Measurements from ENCODE around the gene CXCL6. TPM values are rescaled to one million over a fixed set of nuclear protein-coding genes. Genes with fewer than 3 reads are reported as not detected.

CXCL6 gene
- total RNA-seq, 1 experiment from 2014 or later = 23.4 TPM

DNA sequence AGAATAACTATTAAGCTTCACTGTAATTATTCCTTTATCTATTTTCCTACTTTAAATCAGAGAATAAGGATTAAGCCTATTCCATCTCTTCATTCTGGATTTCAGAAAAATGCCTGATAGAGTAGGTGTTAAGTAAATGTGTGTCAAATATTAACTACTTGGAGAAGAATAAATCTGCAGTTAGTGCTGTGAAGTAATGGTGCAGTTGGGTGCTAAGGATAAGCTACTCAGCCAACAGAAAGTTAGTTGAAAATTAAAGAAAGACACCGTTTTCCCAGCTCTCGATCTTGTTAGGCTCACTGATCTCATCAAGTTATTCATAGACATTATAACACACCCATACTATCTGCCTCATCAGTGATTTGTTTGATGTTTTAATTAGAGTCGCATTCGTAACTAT is 23.7 kb downstream of the CXCL6 start:
- H3F3A ChIP-seq (ENCODE audit: low read length, unreplicated experiment) = no peaks in the 10 kb centered on the region
- H3K9me3 ChIP-seq (ENCODE audit: low read length) = no peaks in the 10 kb centered on the region
- no peak overlapping the region for H3K9ac ChIP-seq (ENCODE audit: low read length)
- H3K27ac ChIP-seq (ENCODE audit: low read length) = no peak overlapping the region
- no peaks in the 10 kb centered on the region for H3K27me3 ChIP-seq (ENCODE audit: low read length)
- no peaks in the 10 kb centered on the region for H3K36me3 ChIP-seq (ENCODE audit: low read depth, low read length)
- TF ChIP-seq, protein P1, sequence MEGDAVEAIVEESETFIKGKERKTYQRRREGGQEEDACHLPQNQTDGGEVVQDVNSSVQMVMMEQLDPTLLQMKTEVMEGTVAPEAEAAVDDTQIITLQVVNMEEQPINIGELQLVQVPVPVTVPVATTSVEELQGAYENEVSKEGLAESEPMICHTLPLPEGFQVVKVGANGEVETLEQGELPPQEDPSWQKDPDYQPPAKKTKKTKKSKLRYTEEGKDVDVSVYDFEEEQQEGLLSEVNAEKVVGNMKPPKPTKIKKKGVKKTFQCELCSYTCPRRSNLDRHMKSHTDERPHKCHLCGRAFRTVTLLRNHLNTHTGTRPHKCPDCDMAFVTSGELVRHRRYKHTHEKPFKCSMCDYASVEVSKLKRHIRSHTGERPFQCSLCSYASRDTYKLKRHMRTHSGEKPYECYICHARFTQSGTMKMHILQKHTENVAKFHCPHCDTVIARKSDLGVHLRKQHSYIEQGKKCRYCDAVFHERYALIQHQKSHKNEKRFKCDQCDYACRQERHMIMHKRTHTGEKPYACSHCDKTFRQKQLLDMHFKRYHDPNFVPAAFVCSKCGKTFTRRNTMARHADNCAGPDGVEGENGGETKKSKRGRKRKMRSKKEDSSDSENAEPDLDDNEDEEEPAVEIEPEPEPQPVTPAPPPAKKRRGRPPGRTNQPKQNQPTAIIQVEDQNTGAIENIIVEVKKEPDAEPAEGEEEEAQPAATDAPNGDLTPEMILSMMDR (conservative IDR thresholded peaks at IDR 0.05; ENCODE audit: low read depth, low read length) = no peak
- TF ChIP-seq EZH2phosphoT487 (IDR thresholded peaks at IDR 0.05; ENCODE audit: borderline replicate concordance, low read length) (no peak), EZH2 (IDR thresholded peaks at IDR 0.05; ENCODE audit: low read length, unreplicated experiment) (no peak)
- no peak overlapping the region for H2AFZ ChIP-seq (ENCODE audit: low read length)
- H3K4me1 ChIP-seq (ENCODE audit: insufficient read depth, low read length) = peaks cover 48% of the 10 kb centered on the region
- H3K4me2 ChIP-seq (ENCODE audit: low read length) = no peak overlapping the region
- no peaks in the 10 kb centered on the region for H4K20me1 ChIP-seq (ENCODE audit: low read length)
- no peak for ATAC-seq
- intact Hi-C loops (cut with micrococcal nuclease) = loop anchor here (10.0 kb wide), 1 partner anchor 265 kb away; no protein-coding TSS in a partner anchor
- CTCF ChIA-PET = no interaction called here
- DNase-seq = no peak
- no peaks in the 10 kb centered on the region for H3K9me2 ChIP-seq (replicated peaks; ENCODE audit: low read length)
- no peak overlapping the region for H3K4me3 ChIP-seq (ENCODE audit: low read length)
- POLR2A ChIA-PET (ENCODE audit: unreplicated experiment) = interaction anchor here (0.6 kb wide), 1 partner anchor 156 kb away, joined by 3 read pairs; no protein-coding TSS in a partner anchor
- H3K79me2 ChIP-seq (ENCODE audit: low read length) = no peaks in the 10 kb centered on the region
- no TSS peak for BruUV-seq (replicated peaks)

DNA sequence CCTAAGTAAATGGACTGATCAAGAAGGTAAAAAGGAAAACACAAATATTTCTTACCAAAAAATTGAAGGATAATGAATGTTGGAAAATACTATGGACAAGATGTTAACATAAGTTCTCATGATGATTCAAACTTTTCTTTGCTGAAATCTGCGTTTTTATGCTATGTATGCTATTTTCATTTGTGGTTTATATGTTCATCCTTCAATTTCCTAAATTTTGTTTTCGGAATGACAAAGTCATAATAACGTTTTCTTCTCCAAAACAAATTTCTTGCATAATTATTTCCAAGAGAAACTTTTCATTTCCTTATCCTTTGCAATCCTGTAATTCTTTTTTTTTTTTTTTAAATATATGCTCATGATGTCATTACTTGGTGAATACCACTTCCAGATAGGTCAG is 24.4 kb downstream of the CXCL6 start:
- no peak overlapping the region for H3K27ac ChIP-seq (ENCODE audit: low read length)
- H3K4me1 ChIP-seq (ENCODE audit: insufficient read depth, low read length) = peaks cover 50% of the 10 kb centered on the region
- H3K36me3 ChIP-seq (ENCODE audit: low read depth, low read length) = no peaks in the 10 kb centered on the region
- H3K4me2 ChIP-seq (ENCODE audit: low read length) = no peak overlapping the region
- no peaks in the 10 kb centered on the region for H3F3A ChIP-seq (ENCODE audit: low read length, unreplicated experiment)
- no peak for DNase-seq
- H3K9ac ChIP-seq (ENCODE audit: low read length) = no peak overlapping the region
- H3K9me3 ChIP-seq (ENCODE audit: low read length) = no peaks in the 10 kb centered on the region
- no TSS peak for BruUV-seq (replicated peaks)
- no peaks in the 10 kb centered on the region for H3K79me2 ChIP-seq (ENCODE audit: low read length)
- no peaks in the 10 kb centered on the region for H3K27me3 ChIP-seq (ENCODE audit: low read length)
- H4K20me1 ChIP-seq (ENCODE audit: low read length) = no peaks in the 10 kb centered on the region
- no peak for TF ChIP-seq EZH2phosphoT487 (IDR thresholded peaks at IDR 0.05; ENCODE audit: borderline replicate concordance, low read length)
- ChIA-PET CTCF (no interaction called here), POLR2A (ENCODE audit: unreplicated experiment) (interaction anchor here (0.6 kb wide), 1 partner anchor 199 kb away, joined by 7 read pairs; no protein-coding TSS in a partner anchor)
- H3K4me3 ChIP-seq (ENCODE audit: low read length) = no peak overlapping the region
- no peak for ATAC-seq
- no peaks in the 10 kb centered on the region for H3K9me2 ChIP-seq (replicated peaks; ENCODE audit: low read length)
- H2AFZ ChIP-seq (ENCODE audit: low read length) = no peak overlapping the region
- intact Hi-C loops (cut with micrococcal nuclease) = loop anchor here (10.0 kb wide), 1 partner anchor 266 kb away; no protein-coding TSS in a partner anchor

DNA sequence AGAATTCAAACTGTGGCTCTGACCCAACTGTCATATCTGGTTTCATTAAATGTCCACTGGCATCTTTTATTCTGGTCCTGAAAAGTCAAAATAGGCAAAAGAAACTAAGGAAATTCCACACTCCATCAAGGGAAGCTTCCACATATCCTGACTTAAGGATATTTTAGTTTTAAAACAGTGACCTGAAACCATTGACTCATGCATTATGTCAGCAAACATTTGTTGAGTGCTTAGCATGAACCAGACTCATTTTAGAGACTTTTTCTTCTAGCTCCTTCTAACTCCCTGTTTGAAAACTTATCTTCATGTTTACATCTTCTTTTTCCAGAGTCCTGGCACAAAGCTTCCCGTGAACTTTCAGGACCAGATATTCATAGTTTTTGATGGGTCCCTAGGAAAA is 25.8 kb downstream of the CXCL6 start:
- ChIA-PET CTCF (interaction anchor here (0.5 to 0.6 kb wide), 2 partner anchors 208 to 247 kb away, joined by 3 to 5 read pairs; no protein-coding TSS in a partner anchor), POLR2A (ENCODE audit: unreplicated experiment) (interaction anchor here (0.6 kb wide), 1 partner anchor 10 kb away, joined by 3 read pairs; no protein-coding TSS in a partner anchor)
- no peak overlapping the region for H3K4me3 ChIP-seq (ENCODE audit: low read length)
- no peak overlapping the region for H3K9ac ChIP-seq (ENCODE audit: low read length)
- H3K4me1 ChIP-seq (ENCODE audit: insufficient read depth, low read length) = peaks cover 57% of the 10 kb centered on the region
- H3K9me2 ChIP-seq (replicated peaks; ENCODE audit: low read length) = no peaks in the 10 kb centered on the region
- H3K9me3 ChIP-seq (ENCODE audit: low read length) = no peaks in the 10 kb centered on the region
- no TSS peak for BruUV-seq (replicated peaks)
- TF ChIP-seq, protein P1 (conservative IDR thresholded peaks at IDR 0.05; ENCODE audit: low read depth, low read length) = no peak
- TF ChIP-seq EZH2 (IDR thresholded peaks at IDR 0.05; ENCODE audit: low read length, unreplicated experiment) = no peak
- no peak for TF ChIP-seq EZH2phosphoT487 (IDR thresholded peaks at IDR 0.05; ENCODE audit: borderline replicate concordance, low read length)
- DNase-seq (peak; percentile 66), ATAC-seq (peak; percentile 49)
- H4K20me1 ChIP-seq (ENCODE audit: low read length) = no peaks in the 10 kb centered on the region
- H3F3A ChIP-seq (ENCODE audit: low read length, unreplicated experiment) = no peaks in the 10 kb centered on the region
- no peaks in the 10 kb centered on the region for H3K79me2 ChIP-seq (ENCODE audit: low read length)
- no peaks in the 10 kb centered on the region for H3K36me3 ChIP-seq (ENCODE audit: low read depth, low read length)
- 0 out of 2 replicates have a peak overlapping the region, but pooled peaks have one; percentile 1 for H3K4me2 ChIP-seq (ENCODE audit: low read length)
- no peak overlapping the region for H2AFZ ChIP-seq (ENCODE audit: low read length)
- H3K27me3 ChIP-seq (ENCODE audit: low read length) = no peaks in the 10 kb centered on the region
- intact Hi-C loops (cut with micrococcal nuclease) = loop anchor here (10.0 kb wide), 1 partner anchor 268 kb away; no protein-coding TSS in a partner anchor
- peak overlapping the region; percentile 29 for H3K27ac ChIP-seq (ENCODE audit: low read length)

Measured in PC-3 (cell line).